Left kidney (tissue), 2 donors: ENCODE results near the gene MYLIP. TPM values are rescaled to one million over a fixed set of nuclear protein-coding genes. Genes with fewer than 3 reads are reported as not detected.

Experiments used
- DNase-seq: peaks from one replicate; pipeline ENCODE4 v3.0.0-alpha.2; 2013
- polyA plus RNA-seq: library from polyadenylated mRNA; unstranded; fragments of 120-200 nt; gene quantifications from one replicate; pipeline ENCODE4 v1.2.1, GENCODE V29; 2013; ENCODE audit not compliant: insufficient read length

The MYLIP gene
- polyA plus RNA-seq, 1 donor, result 48.9 TPM

DNA sequence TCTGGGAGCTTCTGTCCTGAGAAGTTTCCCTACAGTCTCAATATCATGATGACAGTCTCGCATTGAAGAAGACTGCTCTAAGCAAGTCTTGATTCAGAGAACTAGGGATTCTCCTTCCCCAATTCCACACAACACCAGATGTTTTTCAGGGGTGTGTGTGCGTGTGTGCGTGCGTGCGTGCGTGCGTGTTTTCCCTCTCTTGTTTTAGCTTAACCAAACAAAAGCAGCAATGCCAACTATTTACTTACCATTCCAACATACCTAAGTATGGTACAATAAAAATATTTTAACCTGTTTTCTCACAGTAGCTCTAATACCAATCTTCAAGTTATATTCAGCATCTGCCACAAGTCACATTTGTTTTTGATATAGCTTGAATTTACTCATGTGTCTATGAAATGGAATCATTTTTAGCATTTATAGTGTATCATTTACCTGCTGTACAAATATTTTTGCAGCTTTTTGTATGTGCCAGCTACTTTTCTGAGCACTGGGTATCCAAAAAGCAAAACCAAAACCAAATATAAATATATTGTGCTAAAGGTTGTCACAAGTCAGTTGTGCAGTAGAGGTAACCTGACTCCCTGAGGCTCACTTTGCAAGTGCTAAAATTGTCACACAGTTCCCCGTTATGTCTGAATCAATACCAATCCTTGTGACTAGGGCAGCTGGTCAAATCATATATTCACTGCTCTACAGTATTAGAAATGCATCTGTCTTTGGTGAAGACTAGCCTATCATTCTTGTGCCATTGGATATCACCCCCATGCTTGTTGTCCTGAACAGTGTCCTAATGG is 21.7 kb upstream of the MYLIP start:
- no peak for DNase-seq

DNA sequence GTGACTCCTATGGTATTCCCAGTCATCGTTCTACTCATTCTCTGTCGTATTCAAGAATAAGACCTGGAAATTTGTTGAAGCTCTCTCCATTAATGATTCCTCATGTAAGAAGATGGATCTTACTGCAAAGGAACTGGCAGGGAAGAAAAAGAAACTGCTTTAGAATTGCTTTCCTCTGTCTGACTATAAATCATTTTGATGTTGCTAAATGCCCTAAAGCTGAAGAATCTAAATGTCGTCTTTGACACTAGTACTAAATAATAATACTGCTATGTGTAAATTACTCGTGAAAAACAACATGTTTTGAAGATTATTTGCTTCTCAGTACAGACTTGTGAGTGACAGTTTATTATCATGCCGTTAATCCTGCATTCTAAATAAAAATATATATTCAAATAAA is 20.5 kb upstream of the MYLIP start:
- no peak for DNase-seq

- DNase-seq, result no peak
These were observed 19.8 kb upstream of the MYLIP start for GRCh38 chr6:16108921-16109658.

GRCh38 chr6:16109659-16110305 is 19.1 kb upstream of the MYLIP start:
- DNase-seq, result no peak

GRCh38 chr6:16118825-16119224 is 10.1 kb upstream of the MYLIP start:
- DNase-seq, result no peak

DNA sequence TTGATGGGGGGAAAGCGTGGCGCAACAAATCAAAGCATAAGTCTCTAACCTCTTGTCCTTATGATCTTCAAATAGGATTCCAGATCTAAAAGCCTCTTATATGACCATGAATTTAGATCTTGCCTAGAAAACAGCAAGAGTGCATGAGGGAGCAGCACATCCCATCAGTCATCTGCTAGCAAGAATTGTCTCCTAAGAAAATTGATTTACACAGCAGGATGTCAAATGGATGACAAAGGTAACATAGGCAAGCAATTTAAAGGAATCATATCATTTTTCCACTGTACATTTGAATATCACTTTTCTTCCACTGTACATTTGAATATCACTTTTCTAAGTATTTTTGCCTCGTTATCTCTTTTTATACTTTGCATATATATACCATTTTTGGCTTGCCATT is 7.5 kb upstream of the MYLIP start:
- no peak for DNase-seq

- DNase-seq, result no peak
These were observed 6.7 kb upstream of the MYLIP start for GRCh38 chr6:16122197-16122596.

DNA sequence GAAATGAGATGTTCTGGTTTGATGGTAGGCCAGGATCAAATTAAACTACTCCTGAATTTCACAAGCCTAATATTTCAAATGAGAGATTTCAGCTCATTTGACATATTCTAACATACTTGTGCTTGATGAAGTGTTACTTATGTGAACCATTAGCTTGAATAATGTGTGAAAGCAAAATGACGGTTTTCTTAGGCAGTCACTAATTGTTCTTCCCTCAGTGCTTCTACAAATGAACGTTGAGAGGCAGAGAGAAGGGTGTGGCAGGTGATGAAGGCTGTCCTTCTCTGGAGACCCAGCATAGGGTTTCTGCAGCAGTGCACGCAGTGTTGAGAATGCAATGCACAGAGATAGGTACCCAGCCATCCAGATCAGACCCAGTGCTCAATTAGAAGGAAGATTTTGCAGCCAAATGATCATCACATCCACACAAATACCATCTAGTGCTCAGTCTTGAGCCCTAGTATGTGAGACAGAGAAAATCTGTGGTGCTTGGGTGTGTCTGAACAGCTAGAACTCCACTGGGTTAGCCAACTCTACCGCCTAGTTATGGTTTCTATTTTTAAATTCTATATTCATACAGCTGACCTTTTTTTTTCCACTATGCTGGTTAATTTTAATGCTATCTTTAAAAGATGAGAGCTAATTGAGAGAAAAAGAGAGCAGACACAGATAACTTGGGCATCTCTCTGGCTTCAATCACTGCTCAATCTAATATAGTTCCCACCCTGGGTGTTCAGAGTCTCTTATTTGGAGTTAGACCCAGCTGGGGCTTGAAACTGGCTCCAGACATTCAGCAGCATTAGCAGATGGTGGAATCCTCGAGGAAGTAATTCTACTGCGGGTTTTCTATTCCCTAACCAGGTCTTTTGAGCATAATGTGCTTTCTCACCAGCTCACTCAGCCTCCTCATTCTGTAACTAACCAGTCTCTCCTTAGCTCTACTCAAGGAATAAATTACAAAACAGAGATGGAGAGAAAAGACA is 4.4 kb upstream of the MYLIP start:
- no peak for DNase-seq

- no peak for DNase-seq
These were observed 2.8 kb upstream of the MYLIP start for GRCh38 chr6:16126056-16126455.

DNA sequence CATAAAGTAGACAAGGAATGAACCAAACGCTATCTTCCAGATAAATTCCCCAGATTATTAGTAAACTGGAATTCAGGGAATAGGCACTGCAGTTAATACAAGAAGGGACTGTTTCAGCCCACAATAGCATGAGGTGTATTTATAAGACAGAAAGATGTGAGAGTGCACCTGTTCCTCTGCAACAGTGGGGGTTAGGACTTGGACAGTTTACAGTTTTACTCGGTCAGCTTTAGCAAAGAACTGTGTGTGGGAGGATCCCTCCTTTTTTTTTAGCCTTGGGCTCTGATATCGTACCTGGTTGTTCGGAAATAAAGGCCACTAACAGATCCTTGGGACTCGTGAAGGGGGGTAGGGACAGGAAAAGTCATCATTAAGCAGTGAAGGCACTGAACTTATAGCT is 2.0 kb upstream of the MYLIP start:
- DNase-seq, result no peak

DNA sequence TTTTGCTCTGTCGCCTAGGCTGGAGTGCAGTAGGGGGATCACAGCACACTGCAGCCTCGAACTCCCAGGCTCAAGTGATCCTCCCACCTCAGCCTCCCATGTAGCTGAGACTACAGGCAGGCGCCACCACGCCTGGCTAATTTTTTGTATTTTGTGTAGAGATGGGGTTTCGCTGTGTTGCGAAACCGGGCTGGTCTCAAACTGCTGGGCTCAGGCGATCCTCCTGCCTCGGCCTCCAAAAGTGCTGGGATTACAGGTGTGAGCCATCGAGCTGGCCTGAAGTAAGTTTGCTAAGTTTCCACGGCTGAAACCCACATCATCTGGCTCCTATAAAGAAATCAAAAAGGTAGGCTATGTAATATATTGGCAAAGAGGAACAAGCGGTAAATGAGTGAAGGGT is 1.4 kb upstream of the MYLIP start:
- DNase-seq, result no peak

GRCh38 chr6:16129623-16130401 is 926 bp downstream of the MYLIP start:
- DNase-seq, result no peak

DNA sequence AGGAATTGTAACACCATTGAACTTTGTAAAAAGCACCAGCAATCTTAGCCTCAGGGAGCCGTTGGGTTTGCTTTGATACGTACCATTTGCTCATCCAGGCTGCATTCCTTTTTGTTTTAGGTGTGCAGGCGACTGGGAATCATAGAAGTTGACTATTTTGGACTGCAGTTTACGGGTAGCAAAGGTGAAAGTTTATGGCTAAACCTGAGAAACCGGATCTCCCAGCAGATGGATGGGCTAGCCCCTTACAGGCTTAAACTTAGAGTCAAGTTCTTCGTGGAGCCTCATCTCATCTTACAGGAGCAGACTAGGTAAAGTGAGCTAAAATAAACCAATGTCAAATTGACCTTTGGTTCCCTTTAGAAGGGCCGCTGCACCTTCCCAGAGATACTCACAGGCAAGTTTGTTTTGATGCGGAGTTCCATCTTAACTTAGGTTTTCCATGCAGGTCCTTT is 1.6 kb downstream of the MYLIP start:
- peak; percentile 64 for DNase-seq

DNA sequence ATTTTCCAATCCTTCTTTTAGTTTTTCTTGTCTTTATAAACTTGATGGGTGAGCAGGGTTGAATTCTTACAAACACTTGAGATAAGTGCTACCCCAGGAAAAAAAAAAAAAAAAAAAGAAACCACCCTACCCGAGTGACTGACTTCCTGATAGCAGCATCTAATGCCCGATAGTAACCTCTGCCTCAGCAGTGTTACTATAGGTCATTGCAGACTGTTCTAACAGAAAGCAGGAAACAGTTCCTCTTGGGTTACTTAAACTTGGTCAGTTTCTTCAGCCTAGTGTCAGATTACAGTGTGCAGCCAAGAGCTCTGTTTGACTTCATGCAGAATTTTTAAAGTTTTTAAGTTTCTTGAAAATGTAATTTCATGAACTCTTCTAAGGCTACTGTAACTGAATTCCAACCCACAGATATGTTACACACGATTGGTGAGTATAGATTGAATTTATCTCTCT is 2.1 kb downstream of the MYLIP start:
- peak; percentile 80 for DNase-seq

GRCh38 chr6:16132909-16133308 is 4.0 kb downstream of the MYLIP start:
- no peak for DNase-seq

GRCh38 chr6:16134430-16134829 is 5.5 kb downstream of the MYLIP start:
- no peak for DNase-seq

- no peak for DNase-seq
These were observed 6.2 kb downstream of the MYLIP start for GRCh38 chr6:16135066-16135465.

DNA sequence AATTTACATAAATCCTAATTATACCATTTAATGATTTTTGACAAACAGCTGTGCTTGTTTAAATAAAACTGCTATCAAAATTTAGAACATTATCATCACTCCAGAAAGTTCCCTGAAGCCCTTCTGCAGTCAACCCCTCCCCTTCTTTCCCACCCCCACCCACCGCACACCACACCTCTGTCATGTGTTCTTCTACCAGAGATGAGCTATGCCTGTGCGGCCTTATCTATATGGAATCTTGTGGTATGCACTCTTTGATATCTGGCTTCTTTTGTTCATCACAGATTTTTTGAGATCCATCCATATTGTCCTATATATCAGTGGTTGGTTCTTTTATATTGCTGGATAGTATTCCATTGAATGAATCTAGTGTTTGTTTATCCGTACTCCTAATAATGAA is 7.2 kb downstream of the MYLIP start:
- no peak for DNase-seq

DNA sequence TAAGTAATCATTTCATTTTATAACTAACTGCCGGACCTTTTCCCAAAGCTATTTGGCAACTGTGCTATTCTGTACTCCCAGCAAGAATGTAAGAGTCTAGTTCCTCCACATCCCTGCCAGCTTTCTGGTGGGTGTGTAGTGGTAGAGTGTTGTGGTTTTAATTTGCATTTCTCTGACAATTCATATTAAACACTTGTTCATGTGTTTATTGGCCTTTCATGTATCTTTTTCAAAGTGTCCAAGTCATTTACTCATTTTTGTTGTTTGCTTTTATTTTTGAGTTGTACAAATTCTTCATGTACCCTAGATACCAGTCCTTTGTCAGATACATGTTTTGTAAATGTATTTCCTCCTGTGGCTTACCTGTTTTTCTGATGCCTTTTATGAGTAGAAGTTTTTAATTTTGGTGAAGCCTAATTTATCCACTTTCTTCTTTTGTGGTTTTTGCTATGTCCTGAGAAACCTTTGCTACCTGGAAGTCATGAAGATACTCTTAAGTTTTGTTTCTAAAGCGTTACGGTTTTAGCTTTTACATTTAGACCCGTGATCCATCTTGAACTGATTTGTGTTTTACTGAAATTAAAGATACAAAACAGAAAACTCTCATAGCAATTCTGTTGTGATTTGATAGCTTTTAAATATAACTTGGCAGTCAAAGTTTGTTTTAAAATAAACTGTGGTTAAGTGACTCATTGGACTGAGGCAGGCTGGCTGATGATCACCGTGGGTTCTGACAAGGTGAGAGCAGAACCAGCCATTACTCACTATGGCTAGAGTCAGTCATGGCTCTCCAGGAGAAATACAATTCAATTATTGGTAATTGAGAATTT is 8.0 kb downstream of the MYLIP start:
- no peak for DNase-seq

GRCh38 chr6:16137451-16137801 is 8.5 kb downstream of the MYLIP start:
- DNase-seq, result no peak
